HT1080 (cell line): ENCODE measurements around the gene PRELID2. TPM values are rescaled to one million over a fixed set of nuclear protein-coding genes. Genes with fewer than 3 reads are reported as not detected.
"Not testable (repeated sequence)": the region's sequence is repeated elsewhere in the genome, so short reads cannot be mapped to it uniquely, and the experiment has no call there.

Experiments
- DNase-seq: peaks from one replicate; pipeline ENCODE4 v3.0.0-alpha.2; 2015; ENCODE audit warnings: low read depth
- total RNA-seq: library from RNA; depleted of rRNA; stranded (reverse); fragments of >200 nt; shearing (Covaris generic); gene quantifications from 2 replicates; pipeline ENCODE4 v1.2.3, GENCODE V29; 2014

Gene PRELID2
- total RNA-seq, 1 experiment from 2014 or later = 13.9 TPM

DNA sequence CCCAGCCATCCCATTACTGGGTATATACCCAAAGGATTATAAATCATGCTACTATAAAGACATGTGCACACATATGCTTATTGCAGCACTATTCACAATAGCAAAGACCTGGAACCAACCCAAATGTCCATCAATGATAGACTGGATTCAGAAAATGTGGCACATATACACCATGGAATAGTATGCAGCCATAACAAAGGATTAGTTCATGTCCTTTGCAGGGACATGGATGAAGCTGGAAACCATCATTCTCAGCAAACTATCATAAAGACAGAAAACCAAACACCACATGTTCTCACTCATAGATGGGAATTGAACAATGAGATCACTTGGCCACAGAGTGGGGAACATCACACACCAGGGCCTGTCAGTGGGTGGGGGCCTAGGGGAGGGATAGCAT, 36.6 kb downstream of the PRELID2 start:
- not testable (repeated sequence) for DNase-seq

DNA sequence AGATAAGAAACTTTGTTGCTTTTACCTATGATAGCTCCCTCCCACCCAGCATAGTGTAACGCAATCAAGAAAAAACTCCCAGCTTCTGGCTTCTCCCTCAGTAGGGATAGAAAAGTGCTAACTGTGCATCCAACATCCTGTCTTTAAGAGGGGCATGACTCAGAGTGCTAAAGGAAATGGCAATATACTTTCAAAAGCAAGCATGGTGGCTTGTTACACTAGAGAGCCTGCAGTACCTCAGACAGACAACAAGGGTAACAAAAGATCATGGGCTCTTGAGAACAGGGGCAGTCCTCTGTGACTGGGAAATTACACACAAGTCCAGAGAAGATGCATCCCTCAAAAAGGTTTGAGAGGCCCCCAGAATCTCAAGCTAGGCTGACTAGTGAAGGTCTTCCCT, 37.8 kb downstream of the PRELID2 start:
- peak; percentile 87 for DNase-seq

DNA sequence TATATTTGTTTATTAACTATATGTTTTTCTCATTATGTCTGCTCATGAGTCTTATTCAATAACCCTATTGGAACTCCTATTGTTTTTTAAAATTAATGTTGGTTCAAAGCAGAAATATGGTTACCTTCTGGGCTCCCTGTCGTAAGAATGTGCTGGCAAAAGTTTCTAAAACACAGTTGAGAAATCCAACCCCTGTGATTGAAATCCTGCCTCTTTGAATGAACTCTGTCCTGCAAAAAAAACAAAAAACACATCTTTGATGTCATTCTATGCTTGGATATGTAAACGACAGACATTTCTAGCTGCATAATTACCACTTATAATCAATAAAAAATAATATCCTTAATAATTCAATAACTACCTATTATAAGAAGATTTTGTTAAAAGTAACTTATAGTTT, 38.8 kb downstream of the PRELID2 start:
- DNase-seq = no peak

DNA sequence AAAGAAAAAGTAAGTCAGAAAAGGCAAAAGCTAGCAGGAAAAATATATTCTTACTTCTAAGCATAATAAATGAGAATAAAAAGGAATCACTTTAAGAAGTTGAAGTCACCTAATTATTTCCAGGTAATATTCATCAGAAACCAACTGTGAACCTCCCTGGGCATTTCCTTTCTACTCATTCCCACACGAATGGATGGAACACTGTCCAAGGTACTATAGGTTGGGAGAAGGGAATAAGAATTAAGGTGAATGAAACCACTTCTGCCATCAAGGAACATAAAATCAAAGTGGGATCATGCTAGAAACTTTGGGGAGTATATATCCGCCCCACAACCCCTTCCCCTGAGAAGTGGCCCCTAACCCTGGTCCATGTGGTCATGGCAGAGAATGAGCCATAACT, 41.6 kb downstream of the PRELID2 start:
- no peak for DNase-seq

DNA sequence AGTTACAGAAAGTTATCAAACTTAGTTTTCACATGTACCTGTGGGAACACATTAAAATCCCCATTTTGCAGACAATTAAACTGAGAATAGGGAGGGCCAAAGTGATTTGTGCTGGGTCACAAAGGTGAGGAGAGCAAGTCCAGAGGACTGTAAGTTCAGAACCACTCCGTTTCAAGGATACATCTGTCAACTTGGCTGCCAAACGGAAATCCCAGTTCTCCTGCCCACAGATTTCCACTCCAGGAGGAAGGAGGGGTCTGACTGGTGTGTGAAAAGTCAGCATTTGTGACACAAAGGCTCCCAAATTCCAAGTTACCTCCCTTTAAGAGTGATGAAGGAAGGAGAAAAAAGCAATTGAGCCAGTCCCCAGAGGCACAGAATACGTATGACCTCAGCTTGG, 42.3 kb downstream of the PRELID2 start:
- DNase-seq = no peak

DNA sequence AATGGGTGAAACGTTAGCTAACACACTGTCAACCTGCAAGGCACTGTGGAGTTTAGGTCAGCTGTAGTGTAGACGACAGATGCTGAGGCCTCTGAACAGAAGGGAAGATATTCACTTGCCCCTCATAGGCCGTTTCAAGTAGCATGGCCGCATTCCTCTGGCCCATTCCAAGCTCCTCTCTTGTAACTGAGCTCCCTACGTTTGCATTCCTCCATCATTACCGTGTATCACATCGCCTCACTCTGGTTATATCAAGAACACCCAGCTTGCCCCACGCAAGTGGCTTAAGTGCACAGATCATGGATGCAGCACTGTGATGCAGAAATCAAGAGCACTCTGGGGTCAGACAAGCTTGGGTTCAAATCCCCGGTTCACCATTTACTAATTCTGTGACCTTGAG, 43.3 kb downstream of the PRELID2 start:
- DNase-seq = no peak

DNA sequence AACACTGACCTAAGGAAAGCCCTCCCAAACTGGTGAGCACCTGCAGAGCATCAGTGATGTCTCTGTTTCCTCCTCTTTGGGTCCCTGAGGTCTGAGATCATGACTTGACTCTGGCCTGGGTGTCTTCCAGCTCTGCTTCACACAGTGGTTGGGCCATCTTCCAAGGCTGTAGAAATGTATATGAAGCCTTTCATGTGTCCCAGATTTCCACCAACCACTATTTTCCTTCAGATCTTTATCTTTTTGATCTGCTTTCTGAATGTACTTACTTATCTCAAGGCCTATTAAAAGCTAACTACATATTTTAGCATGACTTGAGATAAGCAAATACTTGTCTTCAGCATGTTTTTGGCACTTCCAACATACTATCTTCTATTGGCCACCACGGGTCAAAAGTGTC, 47.1 kb downstream of the PRELID2 start:
- no peak for DNase-seq

DNA sequence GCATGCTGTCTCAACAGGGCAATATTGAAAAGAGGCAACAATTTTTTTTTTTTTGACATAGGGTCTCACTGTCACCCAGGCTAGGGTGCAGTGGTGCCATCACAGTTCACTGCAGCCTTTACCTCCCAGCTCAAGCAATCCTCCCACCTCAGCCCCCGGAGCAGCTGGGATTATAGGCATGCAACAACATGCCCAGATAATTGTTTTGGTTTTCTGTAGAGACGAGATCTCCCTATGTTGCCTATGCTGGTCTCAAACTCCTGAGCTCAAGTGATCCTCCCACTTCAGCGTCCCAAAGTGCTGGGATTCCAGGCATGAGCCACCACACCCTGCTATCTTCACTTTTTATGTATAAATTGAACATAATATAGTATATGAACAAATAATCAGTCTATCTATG, 47.6 kb downstream of the PRELID2 start:
- DNase-seq = no peak

DNA sequence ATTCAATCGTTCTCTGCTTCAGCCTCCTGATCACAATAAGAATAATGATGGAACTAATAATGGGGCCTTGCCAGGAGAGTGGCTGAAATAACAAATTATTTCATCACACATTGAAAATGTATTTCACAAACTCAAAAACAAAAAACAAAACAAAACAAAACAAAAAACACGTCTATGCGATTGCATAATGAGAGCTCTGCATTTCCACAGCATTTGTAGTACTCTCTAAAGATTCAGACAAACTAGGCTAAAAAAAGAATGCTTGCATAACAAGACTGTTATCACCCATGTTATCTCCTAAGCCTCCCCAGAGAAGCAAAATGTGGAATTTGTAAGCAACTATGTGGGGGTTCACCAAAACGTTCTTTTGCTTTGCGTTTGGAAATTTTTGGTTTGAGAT, 48.1 kb downstream of the PRELID2 start:
- DNase-seq = no peak

DNA sequence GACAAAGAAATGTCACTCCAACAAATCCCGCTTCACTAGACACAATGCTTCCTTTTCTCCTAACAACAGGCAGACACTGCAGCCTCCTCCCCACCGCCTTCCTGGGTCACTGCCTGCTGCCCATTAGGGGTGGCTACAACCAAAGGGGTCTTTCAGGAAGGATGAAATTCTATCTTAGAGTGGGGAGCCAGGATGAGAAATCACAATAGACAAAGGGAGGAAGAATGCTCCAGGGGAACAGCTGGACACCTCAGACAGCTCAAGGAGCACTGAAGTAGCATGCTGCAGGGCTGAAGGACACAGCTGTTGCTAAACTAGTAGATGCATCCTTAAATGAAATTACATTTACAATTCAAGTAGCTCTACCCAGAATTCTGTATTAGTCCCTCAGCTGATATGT, 54.2 kb downstream of the PRELID2 start:
- DNase-seq = no peak

DNA sequence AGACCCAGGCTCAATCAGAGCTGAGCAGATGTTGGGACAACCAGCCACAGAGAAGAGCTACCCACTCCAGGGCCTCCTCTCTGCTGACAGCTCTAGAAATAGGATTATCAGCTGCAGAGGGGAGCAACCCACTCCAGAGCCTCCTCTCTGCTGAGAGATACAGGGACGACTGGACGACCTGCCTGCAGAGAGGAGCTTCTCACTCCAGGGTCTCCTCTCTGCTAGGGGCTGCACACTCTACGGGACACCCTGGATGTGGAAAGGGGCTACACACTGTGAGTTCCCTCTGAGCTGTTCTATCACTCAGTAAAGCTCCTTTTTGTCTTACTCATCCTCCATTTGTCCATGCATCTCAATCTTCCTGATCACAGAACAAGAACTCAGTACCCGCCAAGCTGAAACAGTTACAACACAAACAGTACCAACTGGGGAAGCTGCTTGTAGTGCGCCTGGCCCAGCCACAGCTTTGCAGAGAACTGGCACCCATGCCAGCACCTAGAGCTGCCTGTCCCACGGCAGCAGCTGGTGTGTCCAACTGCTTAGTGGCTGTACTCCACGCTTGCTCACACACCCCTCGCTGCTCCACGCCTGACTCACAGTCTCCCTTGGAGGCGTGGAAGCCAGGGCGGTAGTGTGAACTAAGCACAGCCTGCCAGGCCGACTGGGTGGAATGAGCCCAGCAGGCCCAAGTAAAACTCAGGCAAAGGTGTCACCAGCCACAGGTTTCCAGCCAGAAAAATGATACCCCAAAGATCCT, 56.8 kb downstream of the PRELID2 start:
- DNase-seq = no peak

DNA sequence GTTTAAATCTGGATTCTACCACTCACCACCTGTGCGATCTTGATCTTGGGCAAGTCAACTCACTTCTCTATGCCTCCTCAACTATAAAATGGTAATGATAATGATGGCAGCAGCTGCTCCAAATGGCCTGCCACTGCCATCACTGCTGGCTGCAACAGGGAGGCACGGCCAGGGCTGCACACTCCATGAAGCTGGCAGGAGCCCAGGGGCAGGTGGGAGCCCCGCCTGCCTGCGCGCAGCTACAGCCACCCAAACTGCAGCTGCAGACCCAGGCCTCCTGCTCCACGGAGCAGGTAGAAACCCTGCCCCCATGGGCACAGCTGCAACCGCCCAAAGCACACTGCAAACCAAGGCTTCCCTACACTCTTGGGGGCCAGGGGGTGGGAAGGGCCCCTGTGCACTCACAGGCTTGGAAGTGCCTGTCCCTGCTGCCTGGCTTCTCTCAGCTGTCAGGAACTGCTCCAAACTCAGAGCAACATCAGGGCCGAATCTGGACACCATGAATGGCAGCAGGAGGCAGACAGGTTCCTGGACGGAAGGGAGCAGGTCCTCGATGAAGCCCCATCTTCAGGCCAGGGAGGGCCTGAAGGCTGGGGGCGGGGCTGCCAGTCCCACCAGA, 57.6 kb downstream of the PRELID2 start:
- DNase-seq = no peak

DNA sequence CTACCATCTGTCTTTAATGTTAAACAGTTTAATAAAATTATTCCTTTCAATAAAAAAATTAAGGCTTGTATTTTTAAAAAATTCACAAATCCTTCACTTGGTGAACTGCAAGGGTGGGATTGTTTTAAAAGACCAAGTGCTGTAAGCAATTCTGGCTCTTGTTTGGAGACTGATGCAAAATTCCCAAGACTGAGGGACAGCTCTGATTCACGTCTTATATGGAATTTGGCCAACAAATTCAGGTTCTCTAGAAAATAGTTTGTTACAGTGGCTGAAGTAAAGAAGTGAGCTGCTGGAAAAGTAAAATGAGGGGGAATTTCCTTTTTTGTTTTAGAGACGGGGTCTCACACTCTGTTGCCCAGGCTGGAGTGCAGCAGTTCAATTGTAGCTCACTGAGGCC, 58.3 kb downstream of the PRELID2 start:
- DNase-seq = peak; percentile 37

DNA sequence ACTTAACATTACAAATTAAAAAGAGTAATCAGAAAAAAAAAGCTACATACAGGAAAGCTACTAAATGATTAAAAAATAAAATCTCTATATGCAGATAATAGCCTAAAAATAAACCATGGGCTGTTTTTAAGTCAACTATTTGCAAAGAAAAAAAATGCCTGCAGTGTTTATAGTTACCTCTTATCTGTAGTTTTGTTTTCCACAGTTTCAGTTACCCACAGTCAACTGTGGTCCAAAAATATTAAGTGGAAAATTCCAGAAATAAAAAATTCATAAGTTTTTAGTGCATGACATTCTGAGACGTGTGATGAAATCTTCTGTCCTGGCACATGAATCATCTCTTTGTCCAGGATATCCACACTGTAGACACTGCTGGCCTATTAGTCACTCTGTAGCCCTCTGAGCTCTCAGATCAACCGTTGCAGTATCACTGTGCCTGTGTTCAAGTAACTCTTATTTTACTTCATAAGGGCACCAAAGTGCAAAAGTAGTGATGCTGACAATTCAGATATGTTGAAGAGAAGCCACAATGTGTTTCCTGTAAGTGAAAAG, 59.2 kb downstream of the PRELID2 start:
- peak; percentile 88 for DNase-seq

DNA sequence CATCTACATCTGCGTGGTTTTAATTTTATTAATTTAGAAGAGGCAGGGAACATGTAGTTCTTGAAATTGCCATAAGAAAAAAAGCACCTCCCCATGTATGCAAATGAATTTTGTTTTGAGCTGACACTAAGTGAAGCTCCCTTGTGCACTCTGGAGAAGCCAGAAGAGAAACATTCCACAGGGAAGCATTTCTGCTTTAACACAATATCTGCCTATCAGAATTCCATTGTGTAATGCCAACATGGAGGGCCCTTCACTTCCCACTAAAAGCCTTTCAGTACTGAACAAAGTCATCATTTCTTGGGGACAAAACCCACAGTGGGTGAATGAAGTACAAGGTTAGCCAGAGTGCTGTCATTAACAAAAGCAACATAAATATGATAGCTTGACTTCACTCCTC, 59.7 kb downstream of the PRELID2 start:
- no peak for DNase-seq

DNA sequence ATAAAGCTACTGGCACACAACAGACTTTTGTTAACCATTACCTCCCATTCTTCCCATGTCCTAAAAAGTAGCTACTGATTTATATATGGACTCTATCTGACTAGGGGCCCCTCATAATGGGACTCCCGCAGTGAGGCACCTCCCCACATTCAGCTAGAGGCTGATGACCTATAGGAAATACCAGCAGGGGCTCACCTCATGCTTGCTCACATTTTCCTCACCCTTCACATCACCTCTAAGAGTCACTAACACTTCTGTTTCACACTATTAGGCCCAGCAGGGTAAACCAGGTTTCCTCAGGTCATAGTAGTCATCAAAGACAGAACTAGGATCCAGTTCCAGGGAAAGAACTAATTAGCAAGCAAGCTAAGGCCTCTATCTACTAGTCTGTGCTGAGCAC, 60.7 kb downstream of the PRELID2 start:
- DNase-seq = no peak

DNA sequence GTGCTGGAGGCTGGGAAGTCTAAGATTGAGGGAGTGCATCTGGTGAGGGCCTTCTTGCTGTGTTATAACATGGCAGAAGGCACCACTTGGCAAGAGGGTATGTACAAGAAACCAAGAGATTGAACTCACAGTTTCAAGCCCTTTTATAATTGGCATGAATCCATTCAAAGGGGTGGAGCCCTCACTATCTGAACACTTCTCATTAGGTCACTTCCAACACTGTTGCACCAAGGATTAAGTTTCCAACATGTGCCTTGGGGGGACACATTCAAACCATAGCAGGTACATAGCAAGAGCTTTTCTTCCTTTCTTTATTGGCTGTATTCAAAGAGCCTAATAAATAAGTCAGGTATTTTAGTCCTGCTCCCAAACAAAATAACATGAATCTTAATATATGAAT, 62.7 kb downstream of the PRELID2 start:
- no peak for DNase-seq

DNA sequence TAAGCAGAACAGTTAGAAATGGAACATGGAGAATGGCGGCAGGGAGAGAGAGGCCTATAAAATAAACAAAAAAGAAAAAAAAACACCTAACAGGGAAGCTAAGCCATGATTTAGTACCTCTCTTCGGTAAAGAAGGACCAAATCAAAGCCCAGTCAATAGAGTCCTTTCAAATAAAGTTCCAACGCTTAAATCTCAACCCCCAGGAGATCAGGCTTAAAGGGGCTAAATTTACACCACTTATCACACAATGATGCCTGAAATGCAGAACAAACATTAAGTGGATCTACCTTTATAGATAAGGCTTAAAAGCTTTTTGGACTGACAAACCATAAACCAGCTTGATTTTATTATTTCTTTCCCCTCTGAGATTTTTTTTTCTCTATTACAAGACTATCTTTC, 66.3 kb downstream of the PRELID2 start:
- DNase-seq = no peak

DNA sequence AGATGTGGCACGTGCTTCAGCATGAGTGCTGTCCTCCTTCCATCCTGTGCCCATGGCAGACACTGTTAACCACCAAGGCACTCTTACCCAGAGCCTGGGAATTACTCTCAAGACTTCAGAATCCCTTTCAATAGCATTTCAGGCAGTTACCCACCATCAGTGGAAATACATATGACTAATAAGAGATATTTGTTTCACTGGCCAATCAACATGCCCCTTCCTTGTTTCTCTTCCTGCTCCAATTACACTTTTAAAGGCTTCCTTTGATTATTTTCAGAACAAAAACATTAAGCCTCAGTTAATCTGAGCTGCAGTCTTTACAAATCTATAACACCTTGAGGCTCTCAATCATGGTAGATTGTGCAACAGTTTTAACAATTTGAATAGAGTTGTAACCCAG, 70.8 kb downstream of the PRELID2 start:
- no peak for DNase-seq

DNA sequence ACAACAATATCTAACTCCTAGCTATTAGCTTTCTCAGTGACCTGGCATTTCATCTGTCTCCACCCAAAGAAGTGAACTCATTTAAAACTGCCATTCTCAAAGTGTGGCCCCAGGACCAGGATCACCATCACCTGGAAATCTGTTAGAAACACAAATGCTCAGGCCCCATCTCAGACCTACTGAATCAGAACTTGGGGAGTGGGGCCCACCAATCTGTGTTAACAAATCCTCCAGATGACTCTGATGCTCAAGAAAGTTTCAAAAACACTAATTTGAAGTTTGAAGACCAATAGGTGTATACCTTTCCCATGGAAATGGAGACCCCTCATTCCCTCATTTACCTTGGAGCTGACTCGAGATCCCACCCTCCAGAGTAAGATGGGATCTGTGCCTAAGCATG, 72.3 kb downstream of the PRELID2 start:
- no peak for DNase-seq

DNA sequence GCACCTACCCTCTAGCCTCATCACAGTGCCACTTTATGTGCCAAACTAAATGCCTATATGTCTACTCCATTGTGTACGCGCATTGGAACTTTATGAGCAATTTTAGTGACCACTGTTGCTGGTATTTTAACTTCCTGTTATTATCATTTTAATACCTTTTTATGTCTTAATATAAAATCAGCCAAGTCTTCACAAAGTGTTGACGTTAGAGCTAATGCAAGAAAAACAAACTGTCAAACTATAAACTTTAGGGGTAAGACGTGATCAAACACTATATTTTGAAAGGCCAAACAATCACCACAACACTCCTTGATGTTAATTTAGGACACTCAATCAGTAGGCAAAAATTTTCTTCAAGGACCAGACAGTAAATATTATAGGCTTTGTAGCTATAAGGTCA, 73.9 kb downstream of the PRELID2 start:
- no peak for DNase-seq

DNA sequence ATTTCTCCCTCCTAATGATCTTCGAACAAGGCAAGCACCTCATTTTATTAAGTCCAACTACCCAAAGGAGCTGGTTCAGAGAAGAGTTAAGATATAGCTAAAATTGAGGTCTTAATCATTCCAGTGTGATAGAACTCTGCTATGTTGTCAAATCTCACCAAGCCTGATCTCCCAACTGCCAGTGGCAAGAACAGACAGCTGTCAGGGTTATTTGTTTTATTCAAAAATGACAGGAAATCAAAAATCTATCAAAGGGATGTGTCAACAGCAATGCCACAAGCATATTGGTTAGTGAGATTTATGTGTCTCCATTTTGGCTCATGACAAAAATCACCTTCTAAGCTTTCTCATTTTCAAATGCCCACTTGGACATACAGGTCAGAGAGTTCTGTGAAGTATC, 74.5 kb downstream of the PRELID2 start:
- DNase-seq = no peak

DNA sequence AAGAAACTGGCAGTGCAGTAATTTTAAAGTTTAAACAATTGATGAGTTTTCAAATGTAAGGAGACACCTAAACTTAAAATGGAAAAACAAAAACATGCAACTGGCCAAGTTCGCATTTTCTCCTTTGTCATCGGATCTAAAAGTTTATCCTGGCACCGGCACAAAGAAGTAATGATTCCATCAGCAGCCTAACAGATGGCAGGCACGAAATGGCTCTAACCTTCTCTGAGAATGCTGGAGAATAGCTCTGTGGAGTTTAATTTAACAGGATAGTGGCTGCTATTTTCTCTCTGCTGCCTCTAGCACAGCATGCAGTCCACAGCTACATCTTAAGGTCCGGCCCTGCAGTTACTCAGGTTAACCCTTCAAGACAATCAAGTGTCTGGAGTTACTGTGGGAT, 82.2 kb downstream of the PRELID2 start:
- DNase-seq = no peak
